GM12801 (cell line): ENCODE data around the gene FBXL16.

Source experiments
- TF ChIP-seq, protein P1 (sequence below): IDR thresholded peaks from one replicate; pipeline ENCODE4 v1.5.1; 2011; ENCODE audit warnings: control low read depth; ENCODE audit not compliant: insufficient read length; ENCODE audit errors: extremely low read depth

FBXL16 gene

GRCh38 chr16:714079-714478 lies 8.5 kb upstream of the FBXL16 start:
- TF ChIP-seq, protein P1, sequence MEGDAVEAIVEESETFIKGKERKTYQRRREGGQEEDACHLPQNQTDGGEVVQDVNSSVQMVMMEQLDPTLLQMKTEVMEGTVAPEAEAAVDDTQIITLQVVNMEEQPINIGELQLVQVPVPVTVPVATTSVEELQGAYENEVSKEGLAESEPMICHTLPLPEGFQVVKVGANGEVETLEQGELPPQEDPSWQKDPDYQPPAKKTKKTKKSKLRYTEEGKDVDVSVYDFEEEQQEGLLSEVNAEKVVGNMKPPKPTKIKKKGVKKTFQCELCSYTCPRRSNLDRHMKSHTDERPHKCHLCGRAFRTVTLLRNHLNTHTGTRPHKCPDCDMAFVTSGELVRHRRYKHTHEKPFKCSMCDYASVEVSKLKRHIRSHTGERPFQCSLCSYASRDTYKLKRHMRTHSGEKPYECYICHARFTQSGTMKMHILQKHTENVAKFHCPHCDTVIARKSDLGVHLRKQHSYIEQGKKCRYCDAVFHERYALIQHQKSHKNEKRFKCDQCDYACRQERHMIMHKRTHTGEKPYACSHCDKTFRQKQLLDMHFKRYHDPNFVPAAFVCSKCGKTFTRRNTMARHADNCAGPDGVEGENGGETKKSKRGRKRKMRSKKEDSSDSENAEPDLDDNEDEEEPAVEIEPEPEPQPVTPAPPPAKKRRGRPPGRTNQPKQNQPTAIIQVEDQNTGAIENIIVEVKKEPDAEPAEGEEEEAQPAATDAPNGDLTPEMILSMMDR, result no peak

DNA sequence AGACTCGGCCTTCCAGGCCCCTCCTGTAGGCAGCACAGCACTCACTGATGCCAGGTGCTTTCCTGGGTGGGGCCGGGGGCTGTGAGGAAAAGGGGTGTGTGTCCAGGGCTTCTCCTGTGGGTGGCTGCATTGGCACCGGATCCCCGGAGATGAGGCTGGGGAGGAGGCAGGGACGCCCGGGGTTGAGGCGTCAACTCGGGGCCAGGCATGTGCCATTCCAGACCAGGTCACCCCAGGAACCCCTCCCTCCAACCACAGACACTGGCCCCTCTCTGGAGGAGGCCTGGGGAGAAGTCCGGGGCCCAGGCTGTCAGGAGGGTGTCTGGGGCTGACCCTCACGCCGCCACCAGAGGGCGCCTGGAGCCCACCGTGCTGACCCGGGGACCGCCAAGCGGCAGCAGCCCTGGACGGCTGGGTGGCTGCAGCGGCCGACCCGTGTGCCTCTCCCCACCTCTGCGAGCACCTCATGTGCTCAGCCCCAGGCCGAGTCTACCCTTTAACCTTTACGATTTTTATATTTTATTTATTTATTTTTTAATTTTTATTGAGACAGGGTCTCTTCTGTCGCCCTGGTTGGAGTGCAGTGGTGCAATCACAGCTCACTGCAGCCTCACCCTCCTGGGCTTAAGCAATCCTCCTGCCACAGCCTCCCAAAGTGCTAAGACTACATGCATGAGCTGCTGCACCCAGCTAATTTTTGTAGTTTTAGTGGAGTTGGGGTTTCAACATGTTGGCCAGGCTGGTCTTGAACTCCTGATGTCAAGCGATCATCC lies 6.1 kb upstream of the FBXL16 start:
- TF ChIP-seq, protein P1, result no peak

DNA sequence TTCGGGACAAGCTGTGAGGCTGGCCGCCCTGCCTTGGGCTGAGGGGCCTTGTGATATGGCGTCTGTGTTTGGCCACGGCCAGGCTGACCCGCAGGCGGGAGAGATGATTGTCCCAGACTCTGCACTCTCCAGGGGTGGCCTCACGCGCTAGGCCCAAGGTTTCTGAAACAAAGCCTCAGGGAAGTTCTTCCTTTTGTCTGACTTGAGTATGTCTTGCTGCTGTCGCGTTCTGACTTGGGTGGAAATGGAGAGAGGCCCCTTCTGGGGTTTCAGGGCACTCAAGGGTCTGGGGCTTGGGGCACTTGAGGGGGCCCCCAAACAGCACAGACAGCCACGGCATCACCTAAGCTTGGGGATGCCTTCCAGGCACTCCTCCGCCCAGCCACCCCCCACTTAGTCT lies 5.5 kb upstream of the FBXL16 start:
- TF ChIP-seq, protein P1, result no peak

- TF ChIP-seq, protein P1, result no peak
Observed at GRCh38 chr16:710500-711075, 5.0 kb upstream of the FBXL16 start.

DNA sequence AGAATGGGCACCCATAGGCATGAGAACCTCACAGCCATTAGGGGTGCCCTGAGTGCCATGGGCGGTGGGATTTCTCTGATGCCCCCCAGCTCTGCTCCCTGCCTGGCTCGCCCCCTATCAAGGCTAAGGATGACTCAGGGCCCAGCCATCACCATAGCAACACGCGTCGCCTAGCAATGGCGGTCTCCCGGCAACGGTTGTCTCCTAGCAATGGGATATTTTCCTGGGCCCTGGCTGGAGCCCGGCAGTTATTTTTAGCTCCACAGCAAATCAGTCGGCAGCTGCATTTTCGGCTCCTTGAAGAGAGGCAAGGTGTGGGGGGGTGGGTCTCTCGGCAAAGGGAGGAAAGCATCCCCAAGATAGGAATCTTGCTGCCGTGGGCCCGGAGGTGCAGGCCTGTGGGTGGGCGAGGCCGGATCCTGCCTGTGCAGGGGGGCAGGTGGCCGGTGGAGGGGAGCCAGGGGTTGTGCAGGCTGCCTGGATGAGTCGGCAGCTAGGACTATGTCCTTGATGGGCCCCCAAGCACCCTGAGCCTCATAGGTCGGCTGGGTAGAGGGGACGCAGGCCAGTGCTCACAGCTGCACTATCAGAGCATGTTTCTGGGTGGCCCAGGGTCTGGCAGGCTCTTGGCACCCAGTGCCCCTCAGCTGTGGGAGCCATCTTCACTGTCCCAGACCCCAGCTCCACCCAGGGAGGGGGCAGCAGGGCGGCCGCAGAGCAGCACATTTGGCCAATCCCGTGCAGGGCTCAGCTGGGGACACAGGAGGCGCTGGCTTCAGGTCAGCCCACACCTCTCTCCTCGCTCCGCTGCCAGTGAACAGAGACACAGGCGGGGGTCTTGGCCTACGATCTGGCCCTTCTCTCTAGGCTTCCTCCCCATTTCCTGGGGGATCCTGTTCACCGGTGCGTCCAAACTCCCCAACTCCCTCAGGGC lies 4.2 kb upstream of the FBXL16 start:
- TF ChIP-seq, protein P1, result no peak

GRCh38 chr16:708959-709358 lies 3.4 kb upstream of the FBXL16 start:
- TF ChIP-seq, protein P1, result no peak

DNA sequence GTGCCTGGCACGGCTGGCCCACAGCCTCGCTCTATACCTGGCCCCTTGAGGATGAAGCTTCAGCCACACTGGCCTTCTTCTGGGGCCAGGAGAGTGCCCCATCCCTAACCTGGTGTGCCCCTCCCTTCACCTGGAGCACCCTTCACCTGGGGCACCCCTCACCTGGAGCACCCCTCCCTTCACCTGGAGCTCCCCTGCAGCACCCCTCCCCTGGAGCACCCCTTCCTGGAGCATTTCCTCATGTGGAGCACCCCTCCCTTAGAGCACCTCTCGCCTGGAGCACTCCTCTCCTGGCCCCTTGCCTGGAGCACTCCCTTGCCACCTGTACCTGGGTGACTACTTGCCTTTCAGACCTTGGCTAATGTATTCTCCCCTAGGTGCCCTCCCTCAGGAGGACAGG lies 2.4 kb upstream of the FBXL16 start:
- TF ChIP-seq, protein P1, result no peak
